ENCODE measurements around the gene KIR2DL4. TPM values are rescaled to one million over a fixed set of nuclear protein-coding genes. Genes with fewer than 3 reads are reported as not detected.
"Not testable (repeated sequence)": the region's sequence is repeated elsewhere in the genome, so short reads cannot be mapped to it uniquely, and the experiment has no call there.

Gene KIR2DL4
- polyA plus RNA-seq, 3 donors from 2014 or later = 26.5 to 67.2 (median 61.6) TPM

- not testable (repeated sequence) for DNase-seq, H3K9me3 Mint-ChIP-seq, H3K27ac Mint-ChIP-seq, H3K36me3 Mint-ChIP-seq, H3K4me1 Mint-ChIP-seq, H3K4me3 Mint-ChIP-seq
- H3K27me3 Mint-ChIP-seq (ENCODE audit: low read depth in 3 of 3) = peaks cover 2 to 14% (median 3%) of the 10 kb centered on the region in 3 donors
Measured at GRCh38 chr19:54858476-54858875, 55.1 kb downstream of the KIR2DL4 start.

GRCh38 chr19:54859421-54859820 is 56.0 kb downstream of the KIR2DL4 start:
- peaks cover 2 to 14% (median 3%) of the 10 kb centered on the region in 3 donors for H3K27me3 Mint-ChIP-seq (ENCODE audit: low read depth in 3 of 3)
- not testable (repeated sequence) for H3K4me3 Mint-ChIP-seq, H3K27ac Mint-ChIP-seq, H3K4me1 Mint-ChIP-seq, DNase-seq, H3K9me3 Mint-ChIP-seq, H3K36me3 Mint-ChIP-seq

- H3K4me1 Mint-ChIP-seq, H3K9me3 Mint-ChIP-seq, H3K4me3 Mint-ChIP-seq, DNase-seq, H3K27ac Mint-ChIP-seq: not testable (repeated sequence)
- Mint-ChIP-seq H3K27me3 (ENCODE audit: low read depth in 3 of 3) (peaks cover 4 to 14% (median 7%) of the 10 kb centered on the region in 3 donors), H3K36me3 (peaks cover 5 to 12% (median 5%) of the 10 kb centered on the region in 3 donors)
Measured at GRCh38 chr19:54863459-54863858, 60.0 kb downstream of the KIR2DL4 start.

Other genes with a start within 250 kb of the KIR2DL4 start
- gene LILRA2, start 229.8 kb upstream of the KIR2DL4 start, polyA plus RNA-seq = 1 to 10 TPM in 2 of 3 donors, under 1 TPM in 1; 0.58 to 9.7 (median 7.9) TPM
- 1 to 10 TPM in 2 of 3 donors, under 1 TPM in 1; 0.47 to 3.4 (median 1.1) TPM for gene LILRA1, start 210.0 kb upstream of the KIR2DL4 start, polyA plus RNA-seq
- gene LILRB1, start 173.1 kb upstream of the KIR2DL4 start, polyA plus RNA-seq = 10 to 100 TPM in 1 of 3 donors, 1 to 10 TPM in 2; 4.7 to 12.8 (median 9.1) TPM
- gene LILRB4, start 140.6 kb upstream of the KIR2DL4 start, polyA plus RNA-seq = 1 to 10 TPM in 1 of 3 donors, under 1 TPM in 2; 0.27 to 7.4 (median 0.69) TPM
- gene KIR3DL3, start 79.2 kb upstream of the KIR2DL4 start, polyA plus RNA-seq = not detected
- gene KIR2DL3, start 65.1 kb upstream of the KIR2DL4 start, polyA plus RNA-seq = 10 to 100 TPM; 38.6 to 81.1 (median 72.4) TPM
- 10 to 100 TPM; 56.9 to 93.2 (median 74.6) TPM for gene KIR2DL1, start 33.8 kb upstream of the KIR2DL4 start, polyA plus RNA-seq
- 100 to 1,000 TPM; 140 to 162 (median 144) TPM for gene KIR3DL1, start 12.9 kb downstream of the KIR2DL4 start, polyA plus RNA-seq
- 100 to 1,000 TPM in 1 of 3 donors, 10 to 100 TPM in 2; 55.3 to 149 (median 79.7) TPM for gene KIR2DS4, start 29.1 kb downstream of the KIR2DL4 start, polyA plus RNA-seq
- 10 to 100 TPM; 36.1 to 61.1 (median 44.1) TPM for gene KIR3DL2, start 46.8 kb downstream of the KIR2DL4 start, polyA plus RNA-seq
- gene FCAR, start 70.6 kb downstream of the KIR2DL4 start, polyA plus RNA-seq = under 1 TPM in 1 of 3 donors, not detected in 2; 0.46 TPM
- 100 to 1,000 TPM in 1 of 3 donors, 10 to 100 TPM in 2; 34.1 to 146 (median 61.1) TPM for gene NCR1, start 102.5 kb downstream of the KIR2DL4 start, polyA plus RNA-seq
- 1 to 10 TPM in 1 of 3 donors, under 1 TPM in 1, not detected in 1; 0.27 to 2.0 TPM for gene NLRP7, start 143.9 kb downstream of the KIR2DL4 start, polyA plus RNA-seq
- gene NLRP2, start 162.8 kb downstream of the KIR2DL4 start, polyA plus RNA-seq = 10 to 100 TPM in 1 of 3 donors, 1 to 10 TPM in 2; 1.9 to 18.7 (median 4.4) TPM
- under 1 TPM in 2 of 3 donors, not detected in 1; 0.64 to 0.78 TPM for gene GP6, start 234.7 kb downstream of the KIR2DL4 start, polyA plus RNA-seq